LNCaP clone FGC (cell line): ENCODE data around the gene ZNF358.

ENCODE experiments used
- DNase-seq: peaks from one replicate; pipeline ENCODE4 v3.0.0-alpha.2; 2011; ENCODE audit warnings: low read depth
- H3K4me3 ChIP-seq: 2 replicates; pipeline ENCODE4 v1.5.1; 2011; ENCODE audit warnings: mild to moderate bottlenecking, low read depth, low read length, control low read depth
- CTCF ChIP-seq: IDR thresholded peaks from 2 replicates; pipeline ENCODE4 v1.5.1; 2012; ENCODE audit warnings: mild to moderate bottlenecking; ENCODE audit not compliant: control insufficient read depth, insufficient read depth; ENCODE audit errors: extremely low read depth

Gene ZNF358

DNA sequence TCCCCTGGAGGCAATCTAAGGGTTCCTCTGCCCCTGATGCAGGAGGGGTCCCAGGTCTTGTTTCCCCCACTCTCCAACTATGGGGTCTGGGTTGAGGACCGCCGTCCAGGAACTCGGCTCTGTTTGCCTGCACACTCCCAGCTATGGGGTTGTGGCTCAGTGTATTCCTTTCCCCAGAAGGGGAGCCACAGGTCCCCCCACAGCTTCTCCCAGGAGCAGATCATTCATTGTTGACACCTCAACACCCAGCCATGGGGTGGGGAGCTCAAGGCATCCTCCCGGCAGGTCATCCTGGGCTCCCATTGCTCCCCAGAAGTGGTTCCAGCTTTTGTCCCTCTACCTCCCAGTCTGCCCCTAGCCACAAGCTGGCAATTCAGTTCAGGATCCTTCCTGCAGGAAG is 975 bp downstream of the ZNF358 start:
- no peak for TF ChIP-seq CTCF
- DNase-seq = no peak
- H3K4me3 ChIP-seq = peak overlapping the region; percentile 86

DNA sequence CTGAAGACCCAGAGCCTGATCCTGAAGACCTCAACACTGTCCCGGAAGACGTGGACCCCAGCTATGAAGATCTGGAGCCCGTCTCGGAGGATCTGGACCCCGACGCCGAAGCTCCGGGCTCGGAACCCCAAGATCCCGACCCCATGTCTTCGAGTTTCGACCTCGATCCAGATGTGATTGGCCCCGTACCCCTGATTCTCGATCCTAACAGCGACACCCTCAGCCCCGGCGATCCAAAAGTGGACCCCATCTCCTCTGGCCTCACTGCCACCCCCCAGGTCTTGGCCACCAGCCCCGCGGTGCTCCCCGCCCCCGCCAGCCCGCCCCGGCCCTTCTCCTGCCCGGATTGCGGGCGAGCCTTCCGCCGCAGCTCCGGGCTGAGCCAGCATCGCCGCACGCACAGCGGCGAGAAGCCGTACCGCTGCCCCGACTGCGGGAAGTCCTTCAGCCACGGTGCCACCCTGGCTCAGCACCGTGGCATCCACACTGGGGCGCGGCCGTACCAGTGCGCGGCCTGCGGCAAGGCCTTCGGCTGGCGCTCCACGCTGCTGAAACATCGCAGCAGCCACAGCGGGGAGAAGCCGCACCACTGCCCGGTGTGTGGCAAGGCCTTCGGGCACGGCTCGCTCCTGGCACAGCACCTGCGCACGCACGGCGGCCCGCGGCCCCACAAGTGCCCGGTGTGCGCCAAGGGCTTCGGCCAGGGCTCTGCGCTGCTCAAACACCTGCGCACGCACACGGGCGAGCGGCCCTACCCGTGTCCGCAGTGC is 3.6 kb downstream of the ZNF358 start:
- H3K4me3 ChIP-seq = no peak overlapping the region
- DNase-seq = no peak
- no peak for TF ChIP-seq CTCF

DNA sequence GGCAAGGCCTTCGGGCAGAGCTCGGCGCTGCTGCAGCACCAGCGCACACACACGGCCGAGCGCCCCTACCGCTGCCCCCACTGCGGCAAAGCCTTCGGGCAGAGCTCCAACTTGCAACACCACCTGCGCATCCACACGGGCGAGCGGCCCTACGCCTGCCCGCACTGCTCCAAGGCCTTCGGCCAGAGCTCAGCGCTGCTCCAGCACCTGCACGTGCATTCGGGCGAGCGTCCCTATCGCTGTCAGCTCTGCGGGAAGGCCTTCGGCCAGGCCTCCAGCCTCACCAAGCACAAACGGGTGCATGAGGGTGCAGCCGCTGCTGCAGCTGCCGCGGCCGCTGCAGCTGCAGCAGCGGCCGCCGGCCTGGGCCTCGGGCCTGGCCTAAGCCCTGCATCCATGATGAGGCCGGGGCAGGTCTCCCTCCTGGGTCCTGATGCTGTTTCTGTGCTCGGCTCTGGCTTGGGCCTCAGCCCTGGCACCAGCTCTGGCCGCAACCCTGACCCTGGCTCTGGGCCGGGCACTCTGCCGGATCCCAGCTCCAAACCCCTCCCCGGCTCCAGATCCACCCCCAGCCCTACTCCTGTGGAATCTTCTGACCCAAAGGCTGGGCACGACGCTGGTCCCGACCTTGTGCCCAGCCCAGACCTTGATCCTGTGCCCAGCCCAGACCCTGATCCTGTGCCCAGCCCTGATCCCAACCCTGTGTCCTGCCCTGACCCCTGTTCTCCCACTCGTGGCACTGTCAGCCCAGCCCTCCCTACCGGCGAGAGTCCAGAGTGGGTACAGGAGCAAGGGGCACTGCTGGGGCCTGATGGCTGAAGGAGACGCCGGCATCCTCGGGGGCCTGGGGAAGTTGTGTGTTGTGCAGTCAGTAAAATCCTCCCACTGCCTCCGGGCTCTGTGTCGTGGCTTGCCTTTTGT is 4.5 kb downstream of the ZNF358 start:
- TF ChIP-seq CTCF = no peak
- H3K4me3 ChIP-seq = no peak overlapping the region

GRCh38 chr19:7521551-7522071 is 5.7 kb downstream of the ZNF358 start:
- H3K4me3 ChIP-seq = no peak overlapping the region; the same call in 1 of the 2 replicates
- DNase-seq = no peak
- no peak for TF ChIP-seq CTCF

More for the DNA sequence above, 4.5 kb downstream of the ZNF358 start:
- no peak for DNase-seq

DNA sequence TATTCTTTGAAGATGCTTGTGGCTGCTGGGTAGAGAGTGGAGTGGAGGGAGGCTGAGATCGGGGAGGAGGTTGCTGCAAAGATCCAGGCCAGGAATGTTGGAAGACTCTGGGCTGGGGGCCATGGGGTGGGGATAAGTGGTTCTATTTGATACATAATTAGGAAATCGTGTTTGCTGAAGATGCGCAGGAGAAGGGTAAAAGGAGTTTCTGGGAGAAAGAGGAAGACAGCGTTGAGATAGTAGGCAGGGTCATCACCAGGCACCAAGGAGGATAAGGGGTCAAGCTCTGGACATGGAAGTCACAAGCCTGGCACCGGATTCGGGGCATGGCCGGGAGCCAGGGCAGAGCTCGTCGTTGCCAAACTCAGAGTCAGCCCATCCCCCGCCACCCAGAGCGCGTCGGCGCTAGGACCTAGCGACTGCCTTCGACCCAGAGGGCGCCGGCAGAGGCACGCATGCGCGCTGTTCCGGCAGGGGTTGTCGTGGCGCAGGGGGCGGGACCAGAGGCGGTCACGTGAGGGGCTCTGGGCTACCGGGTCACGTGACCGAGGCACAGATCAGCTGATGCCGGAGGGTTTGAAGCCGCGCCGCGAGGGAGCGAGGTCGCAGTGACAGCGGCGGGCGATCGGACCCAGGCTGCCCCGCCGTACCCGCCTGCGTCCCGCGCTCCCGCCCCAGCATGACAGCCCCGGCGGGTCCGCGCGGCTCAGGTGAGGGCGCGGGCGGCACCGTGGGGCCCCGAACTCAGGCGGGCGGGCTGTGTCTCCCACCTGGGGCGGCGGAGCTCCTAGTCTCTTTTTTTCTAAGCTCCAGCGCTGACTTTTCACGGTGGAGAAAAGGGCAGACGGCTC is 6.4 kb downstream of the ZNF358 start, which contains the start of gene MCOLN1:
Gene MCOLN1, plus strand, starts transcription at position 553 of the 851 bp plus-strand sequence. Its CDS starts 127 bp downstream, at position 680.
- H3K4me3 ChIP-seq = peak within 1 kb of the TSS; percentile 87
- TF ChIP-seq CTCF = no peak
- peak; percentile 79 for DNase-seq
